Activated CD8-positive, alpha-beta memory T cell treated with anti-CD3 and anti-CD28 coated beads, Interleukin-2, amount 50 U/mL, for 1 hour (primary cell): ENCODE data around the gene PRKCH.

ENCODE experiments used
- DNase-seq: peaks from one replicate; pipeline ENCODE4 v3.0.0-alpha.2; 2020; ENCODE audit errors: extremely low read depth

Gene PRKCH

GRCh38 chr14:61553730-61554641, 232.6 kb downstream of the PRKCH start:
- no peak for DNase-seq

- no peak for DNase-seq
Observed at GRCh38 chr14:61555056-61555838, 233.9 kb downstream of the PRKCH start.

GRCh38 chr14:61556455-61556854, 235.1 kb downstream of the PRKCH start:
- no peak for DNase-seq

- DNase-seq, result no peak
Observed at GRCh38 chr14:61557262-61557661, 235.9 kb downstream of the PRKCH start.

GRCh38 chr14:61557854-61558253, 236.5 kb downstream of the PRKCH start:
- no peak for DNase-seq

GRCh38 chr14:61558271-61558670, 236.9 kb downstream of the PRKCH start:
- no peak for DNase-seq

- DNase-seq, result no peak
Observed at GRCh38 chr14:61559641-61560201, 238.3 kb downstream of the PRKCH start.

- DNase-seq, result no peak
Observed at GRCh38 chr14:61560323-61560722, 238.9 kb downstream of the PRKCH start.

GRCh38 chr14:61561104-61561503, 239.7 kb downstream of the PRKCH start:
- no peak for DNase-seq

GRCh38 chr14:61561657-61562276, 240.4 kb downstream of the PRKCH start:
- DNase-seq, result no peak

- DNase-seq, result no peak
Observed at GRCh38 chr14:61562321-61563161, 241.2 kb downstream of the PRKCH start.

- DNase-seq, result no peak
Observed at GRCh38 chr14:61563162-61563511, 241.8 kb downstream of the PRKCH start.

GRCh38 chr14:61563880-61564617, 242.7 kb downstream of the PRKCH start:
- DNase-seq, result no peak

- DNase-seq, result no peak
Observed at GRCh38 chr14:61564618-61565091, 243.3 kb downstream of the PRKCH start.

- DNase-seq, result no peak
Observed at GRCh38 chr14:61565181-61565580, 243.8 kb downstream of the PRKCH start.

GRCh38 chr14:61565836-61566536, 244.6 kb downstream of the PRKCH start:
- no peak for DNase-seq

- no peak for DNase-seq
Observed at GRCh38 chr14:61566537-61567225, 245.3 kb downstream of the PRKCH start.

GRCh38 chr14:61567838-61568571, 246.6 kb downstream of the PRKCH start:
- no peak for DNase-seq
